ENCODE data around the gene TMEM217. TPM values are rescaled to one million over a fixed set of nuclear protein-coding genes. Genes with fewer than 3 reads are reported as not detected.

Gene TMEM217
- total and polyA plus RNA-seq, 2 donors (not counting 1 experiment from before 2014, with no cell fraction given): 0.73 to 1.2 TPM

DNA sequence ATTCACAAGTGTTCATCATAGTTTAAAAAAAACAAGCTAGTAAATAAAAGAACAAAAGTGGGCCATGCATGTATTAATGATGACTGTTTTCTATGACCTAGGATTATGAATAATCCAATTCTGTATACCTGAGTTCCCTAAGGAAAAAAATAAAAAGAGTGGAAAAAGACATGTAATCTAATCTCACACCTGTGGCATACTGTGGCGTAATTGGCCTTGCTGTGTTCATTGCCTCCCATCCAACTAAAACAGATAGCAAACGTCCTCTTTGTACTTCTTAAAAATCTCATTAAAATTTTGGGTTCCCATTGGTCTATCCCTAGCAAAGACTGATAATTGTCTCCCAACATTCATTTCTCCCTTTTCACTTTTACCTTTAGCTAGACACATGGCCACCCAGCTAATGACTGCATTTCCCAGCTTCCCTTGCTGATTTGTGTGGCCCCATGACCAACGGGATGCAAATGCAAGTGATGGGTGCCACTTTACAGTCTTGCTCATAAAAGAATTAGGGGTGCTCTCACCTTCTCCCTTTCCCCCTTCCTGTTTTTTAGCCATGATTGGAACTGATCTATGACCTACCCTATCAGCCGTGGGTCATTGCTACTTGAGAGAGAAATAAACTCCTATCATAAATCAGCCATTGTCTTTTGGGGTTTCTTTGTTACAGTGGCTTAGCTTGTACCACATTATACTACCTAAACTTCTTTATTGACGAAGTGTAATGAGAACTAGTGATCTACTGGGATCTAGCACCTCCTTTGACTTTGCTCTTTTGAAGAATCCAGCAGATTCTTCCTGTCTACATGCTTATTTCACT lies 32.4 kb downstream of the TMEM217 start:
- ChIA-PET CTCF (no interaction called here), POLR2A (no interaction called here)
- no peaks in the 10 kb centered on the region for H4K20me1 ChIP-seq (ENCODE audit: control insufficient read depth, insufficient read depth, low read length, poor library complexity, severe bottlenecking)
- H3K4me1 Mint-ChIP-seq: peaks cover 11% of the 10 kb centered on the region
- ATAC-seq (ENCODE audit: low read depth): no peak
- DNase-seq: no peak
- H3K36me3 ChIP-seq (replicated peaks in 1 of 2; ENCODE audit: control extremely low read depth in 1 of 2, control insufficient read depth in 1 of 2, extremely low read depth in 1 of 2, insufficient read depth in 2 of 2, low read length in 1 of 2): no peaks in the 10 kb centered on the region
- no peak overlapping the region for H3K4me3 Mint-ChIP-seq
- no peaks in the 10 kb centered on the region for H3K9me3 Mint-ChIP-seq (ENCODE audit: insufficient read depth)
- TF ChIP-seq CTCF (IDR thresholded peaks at IDR 0.05): no peak
- TF ChIP-seq EZH2 (IDR thresholded peaks at IDR 0.05; ENCODE audit: borderline replicate concordance, insufficient read depth, low read depth, low read length, poor library complexity, severe bottlenecking): no peak
- no peak overlapping the region for H3K27ac Mint-ChIP-seq
- H2AFZ ChIP-seq (ENCODE audit: insufficient read depth, low read depth, low read length, poor library complexity, severe bottlenecking): no peak overlapping the region
- H3K27me3 Mint-ChIP-seq: no peaks in the 10 kb centered on the region
- no peak overlapping the region for H3K4me2 ChIP-seq (replicated peaks; ENCODE audit: low read depth, low read length, poor library complexity, severe bottlenecking)
- no peak overlapping the region for H3K27ac ChIP-seq (ENCODE audit: low read length in 2 of 2)
- no peak overlapping the region for H3K4me3 ChIP-seq (ENCODE audit: control extremely low read depth in 1 of 5, extremely low read depth in 1 of 5, insufficient read depth in 1 of 5, low read depth in 2 of 5, low read length in 4 of 5)
- no peaks in the 10 kb centered on the region for H3K79me2 ChIP-seq (ENCODE audit: control insufficient read depth, insufficient read depth, low read length)
- no peaks in the 10 kb centered on the region for H3K27me3 ChIP-seq (replicated peaks in 1 of 4; ENCODE audit: control extremely low read depth in 1 of 4, control insufficient read depth in 3 of 4, insufficient read depth in 4 of 4, low read length in 3 of 4)
- WGBS (ENCODE audit: insufficient coverage): 98% methylated on average over 2 of the region's 5 CpGs
- intact Hi-C loops (cut with micrococcal nuclease): no loop called here
- no peaks in the 10 kb centered on the region for H3K9me3 ChIP-seq (ENCODE audit: control extremely low read depth in 1 of 3, control insufficient read depth in 2 of 3, insufficient read depth in 1 of 3, low read length in 2 of 3)
- H3K4me1 ChIP-seq (ENCODE audit: control insufficient read depth in 2 of 2, insufficient read depth in 2 of 2, low read length in 2 of 2): peaks cover 5 to 12% of the 10 kb centered on the region in 2 donors
- H3K9ac ChIP-seq (ENCODE audit: low read length): no peak overlapping the region

DNA sequence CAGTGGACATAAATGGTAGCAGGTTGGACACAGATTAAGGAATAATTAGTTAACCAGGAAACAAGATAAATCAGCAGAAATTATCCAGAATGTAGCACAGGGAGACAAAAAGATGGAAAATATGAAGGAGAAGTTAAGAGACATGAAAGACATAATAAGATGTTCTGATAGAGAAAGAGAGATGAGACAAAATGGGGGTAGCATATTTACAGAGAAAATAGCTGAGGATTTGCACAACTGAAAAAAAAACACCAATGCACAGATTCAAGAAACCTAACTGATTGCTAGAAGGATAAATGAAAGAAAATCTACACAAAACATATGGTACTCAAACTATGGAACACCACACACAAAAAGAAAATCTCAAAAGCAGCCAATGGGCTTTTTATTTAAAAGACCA lies 35.0 kb downstream of the TMEM217 start:
- no peak for TF ChIP-seq CTCF (IDR thresholded peaks at IDR 0.05)
- no peak for TF ChIP-seq EZH2 (IDR thresholded peaks at IDR 0.05; ENCODE audit: borderline replicate concordance, insufficient read depth, low read depth, low read length, poor library complexity, severe bottlenecking)
- Histone ChIP-seq H3K9me3 (ENCODE audit: control extremely low read depth in 1 of 3, control insufficient read depth in 2 of 3, insufficient read depth in 1 of 3, low read length in 2 of 3) (no peaks in the 10 kb centered on the region), H4K20me1 (ENCODE audit: control insufficient read depth, insufficient read depth, low read length, poor library complexity, severe bottlenecking) (no peaks in the 10 kb centered on the region), H2AFZ (ENCODE audit: insufficient read depth, low read depth, low read length, poor library complexity, severe bottlenecking) (peak overlapping the region; percentile 77), H3K4me1 (ENCODE audit: control insufficient read depth in 2 of 2, insufficient read depth in 2 of 2, low read length in 2 of 2) (peaks cover 5 to 12% of the 10 kb centered on the region in 2 donors), H3K36me3 (replicated peaks in 1 of 2; ENCODE audit: control extremely low read depth in 1 of 2, control insufficient read depth in 1 of 2, extremely low read depth in 1 of 2, insufficient read depth in 2 of 2, low read length in 1 of 2) (no peaks in the 10 kb centered on the region), H3K79me2 (ENCODE audit: control insufficient read depth, insufficient read depth, low read length) (no peaks in the 10 kb centered on the region), H3K9ac (ENCODE audit: low read length) (peak overlapping the region; percentile 66), H3K4me3 (ENCODE audit: control extremely low read depth in 1 of 5, extremely low read depth in 1 of 5, insufficient read depth in 1 of 5, low read depth in 2 of 5, low read length in 4 of 5) (peak overlapping the region in 4 of 5 experiments; percentile 68 to 86 (median 72)), H3K27ac (ENCODE audit: low read length in 2 of 2) (no peak overlapping the region), H3K4me2 (replicated peaks; ENCODE audit: low read depth, low read length, poor library complexity, severe bottlenecking) (peak overlapping the region; percentile 88), H3K27me3 (replicated peaks in 1 of 4; ENCODE audit: control extremely low read depth in 1 of 4, control insufficient read depth in 3 of 4, insufficient read depth in 4 of 4, low read length in 3 of 4) (no peaks in the 10 kb centered on the region)
- CTCF ChIA-PET: interaction anchor here (1.5 kb wide), 1 partner anchor 245 kb away, joined by 5 read pairs; no protein-coding TSS in a partner anchor
- POLR2A ChIA-PET: interaction anchor here (0.6 kb wide), 1 partner anchor 190 kb away, joined by 3 read pairs; no protein-coding TSS in a partner anchor
- H3K4me1 Mint-ChIP-seq: peaks cover 11% of the 10 kb centered on the region
- no peak overlapping the region for H3K27ac Mint-ChIP-seq
- no peak for ATAC-seq (ENCODE audit: low read depth)
- no peaks in the 10 kb centered on the region for H3K9me3 Mint-ChIP-seq (ENCODE audit: insufficient read depth)
- H3K27me3 Mint-ChIP-seq: no peaks in the 10 kb centered on the region
- peak overlapping the region; percentile 91 for H3K4me3 Mint-ChIP-seq
- no peak for DNase-seq
- intact Hi-C loops (cut with micrococcal nuclease): loop anchor here (1.0 to 2.0 kb wide), 2 partner anchors 15 to 34 kb away; partner anchors contain the start of gene TBC1D22B

All from B cell (primary cell).